ENCODE measurements around the gene COL4A1.

GRCh38 chr13:110127986-110128511 is 178.9 kb downstream of the COL4A1 start:
- TF ChIP-seq CTCF (IDR thresholded peaks at IDR 0.05) (no peak), EZH2 (IDR thresholded peaks at IDR 0.05) (no peak)

Data from neural progenitor cell (in vitro differentiated cells).